GM10266 (cell line): Measurements from ENCODE around the gene PTPRG.
A peak's percentile ranks its signal among the peaks of the same experiment; 100 is the strongest.

Experiments
- DNase-seq: peaks from one replicate; pipeline ENCODE4 v3.0.0; 2012; ENCODE audit errors: extremely low spot score
- CTCF ChIP-seq: IDR thresholded peaks from 2 replicates; pipeline ENCODE4 v1.5.1; 2012; ENCODE audit warnings: mild to moderate bottlenecking, low read depth; ENCODE audit not compliant: control insufficient read depth, insufficient read depth; ENCODE audit errors: missing control alignments

PTPRG gene

GRCh38 chr3:61561374-61562041 is at the start of gene PTPRG:
Gene PTPRG (plus strand): TSS chr3:61561571. CDS start chr3:61562288, 717 bp downstream.
- peak; percentile 55 for DNase-seq
- TF ChIP-seq CTCF = no peak

- DNase-seq = no peak
- TF ChIP-seq CTCF = no peak
Observed at GRCh38 chr3:61518590-61518989, 42.8 kb upstream of the PTPRG start.

GRCh38 chr3:61520966-61521628 is 40.3 kb upstream of the PTPRG start:
- DNase-seq = peak; percentile 43
- no peak for TF ChIP-seq CTCF

- no peak for DNase-seq
- TF ChIP-seq CTCF = no peak
Observed at GRCh38 chr3:61522060-61522459, 39.3 kb upstream of the PTPRG start.

GRCh38 chr3:61522626-61523025 is 38.7 kb upstream of the PTPRG start:
- no peak for TF ChIP-seq CTCF
- no peak for DNase-seq

GRCh38 chr3:61524933-61525332 is 36.4 kb upstream of the PTPRG start:
- TF ChIP-seq CTCF = no peak
- DNase-seq = no peak

GRCh38 chr3:61526308-61526707 is 35.1 kb upstream of the PTPRG start:
- TF ChIP-seq CTCF = no peak
- no peak for DNase-seq
